Lung (tissue), 12 donors: ENCODE results near the gene EXD2. TPM values are rescaled to one million over a fixed set of nuclear protein-coding genes. Genes with fewer than 3 reads are reported as not detected.
A peak's percentile ranks its signal among the peaks of the same experiment; 100 is the strongest.

ENCODE experiments used
- ATAC-seq: fragments of 200-7000 bp; cut with Tn5 transposase; one replicate; pipeline ENCODE4 v1.9.1; 2020; ENCODE audit warnings: moderate number of reproducible peaks; ENCODE audit not compliant: insufficient read depth, low FRiP score
- DNase-seq, 3 donors: peaks; one replicate each; pipeline ENCODE4 v3.0.0-alpha.2; 2013 to 2017
- H3K27ac ChIP-seq, 2 donors: one replicate each; pipeline ENCODE4 v1.5.1; 2013; ENCODE audit warnings: mild to moderate bottlenecking in 2 of 2, moderate library complexity in 2 of 2, control low read depth in 1 of 2, inconsistent platforms in 1 of 2, low read depth in 1 of 2, low read length in 1 of 2
- H3K27me3 ChIP-seq, 3 donors: one replicate each; pipeline ENCODE4 v1.5.1; 2013; ENCODE audit warnings: low read length in 2 of 3; ENCODE audit not compliant: control insufficient read depth in 3 of 3, insufficient read depth in 3 of 3
- H3K36me3 ChIP-seq, 4 donors: one replicate each; pipeline ENCODE4 v1.5.1; 2013; ENCODE audit warnings: low read length in 4 of 4, mild to moderate bottlenecking in 1 of 4, moderate library complexity in 1 of 4; ENCODE audit not compliant: control insufficient read depth in 4 of 4, insufficient read depth in 4 of 4
- H3K4me1 ChIP-seq, 5 donors: one replicate each; pipeline ENCODE4 v1.5.1; 2013; ENCODE audit warnings: low read length in 5 of 5, mild to moderate bottlenecking in 2 of 5, moderate library complexity in 1 of 5; ENCODE audit not compliant: control insufficient read depth in 5 of 5, insufficient read depth in 5 of 5
- H3K4me3 ChIP-seq: one replicate; pipeline ENCODE4 v1.5.1; 2013; ENCODE audit warnings: mild to moderate bottlenecking, control low read depth, moderate library complexity
- H3K9ac ChIP-seq, 2 donors: one replicate each; pipeline ENCODE4 v1.5.1; 2013; ENCODE audit warnings: low read length in 2 of 2, control low read depth in 1 of 2; ENCODE audit not compliant: insufficient read depth in 1 of 2
- H3K9me3 ChIP-seq, 4 donors: one replicate each; pipeline ENCODE4 v1.5.1; 2013; ENCODE audit warnings: low read length in 3 of 4, mild to moderate bottlenecking in 1 of 4, moderate library complexity in 1 of 4; ENCODE audit not compliant: control insufficient read depth in 4 of 4, insufficient read depth in 3 of 4
- WGBS, 2 donors: extraction: QIAGEN DNeasy Blood & Tissue Kit; methylation state at CpG; one replicate each; pipeline ENCODE4 v1.1.7; 2013; 5-methylcytosine and 5-hydroxymethylcytosine counted together
- polyA plus RNA-seq, 2 donors: library from polyadenylated mRNA; stranded (reverse); fragments of 200-250 nt; gene quantifications; one replicate each; pipeline ENCODE4 v1.2.1, GENCODE V29; 2013
- total RNA-seq, 2 donors: library from RNA; depleted of rRNA in 1 of 2; stranded (reverse); fragments of >200 nt in 1 of 2; gene quantifications; one replicate each; pipeline ENCODE4 v1.2.1, GENCODE V29; 2014 to 2021
- TF ChIP-seq, protein P1 (sequence below): IDR thresholded peaks from 2 replicates; pipeline ENCODE4 v1.5.1; 2012; ENCODE audit warnings: mild to moderate bottlenecking; ENCODE audit errors: control extremely low read depth, extremely low read depth
- donor health status: control.
- donor health status: control.
- donor health status: Bipolar disorder and iron deficiency.
- donor health status: healthy.
- donor health status: DM: yes; HTN: yes; CAD: no.

EXD2 gene
- total and polyA plus RNA-seq, 4 donors, result 9.0 to 25.7 (median 14.8) TPM

DNA sequence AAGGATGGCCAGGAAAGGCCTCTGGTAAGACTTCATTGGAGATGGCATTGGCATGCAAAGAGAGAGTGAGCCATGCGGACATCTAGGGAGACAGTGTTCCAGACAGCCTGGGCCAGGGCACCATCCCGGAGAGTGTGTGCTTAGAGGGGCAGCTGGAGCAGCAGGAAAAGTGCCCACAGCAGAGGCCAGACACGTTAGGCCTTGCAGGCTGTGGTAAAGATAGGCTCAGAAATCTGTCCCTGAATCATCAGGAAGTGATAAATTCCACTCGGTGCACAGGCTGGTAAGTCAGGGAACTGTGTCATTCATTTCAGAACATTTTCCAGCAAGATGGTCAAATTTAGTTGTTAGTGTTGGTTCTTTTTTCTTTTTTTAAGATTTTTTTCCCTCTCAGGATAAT lies 77.5 kb downstream of the EXD2 start:
- Histone ChIP-seq H3K27ac (peak overlapping the region in 1 of 2 donors; percentile 34), H3K9ac (no peak overlapping the region), H3K27me3 (peaks cover 0 to 3% (median 0%) of the 10 kb centered on the region in 3 donors), H3K4me3 (no peak overlapping the region), H3K9me3 (no peaks in the 10 kb centered on the region), H3K4me1 (peaks cover 0 to 17% (median 0%) of the 10 kb centered on the region in 5 donors), H3K36me3 (no peaks in the 10 kb centered on the region)
- ATAC-seq, result no peak
- TF ChIP-seq, protein P1, sequence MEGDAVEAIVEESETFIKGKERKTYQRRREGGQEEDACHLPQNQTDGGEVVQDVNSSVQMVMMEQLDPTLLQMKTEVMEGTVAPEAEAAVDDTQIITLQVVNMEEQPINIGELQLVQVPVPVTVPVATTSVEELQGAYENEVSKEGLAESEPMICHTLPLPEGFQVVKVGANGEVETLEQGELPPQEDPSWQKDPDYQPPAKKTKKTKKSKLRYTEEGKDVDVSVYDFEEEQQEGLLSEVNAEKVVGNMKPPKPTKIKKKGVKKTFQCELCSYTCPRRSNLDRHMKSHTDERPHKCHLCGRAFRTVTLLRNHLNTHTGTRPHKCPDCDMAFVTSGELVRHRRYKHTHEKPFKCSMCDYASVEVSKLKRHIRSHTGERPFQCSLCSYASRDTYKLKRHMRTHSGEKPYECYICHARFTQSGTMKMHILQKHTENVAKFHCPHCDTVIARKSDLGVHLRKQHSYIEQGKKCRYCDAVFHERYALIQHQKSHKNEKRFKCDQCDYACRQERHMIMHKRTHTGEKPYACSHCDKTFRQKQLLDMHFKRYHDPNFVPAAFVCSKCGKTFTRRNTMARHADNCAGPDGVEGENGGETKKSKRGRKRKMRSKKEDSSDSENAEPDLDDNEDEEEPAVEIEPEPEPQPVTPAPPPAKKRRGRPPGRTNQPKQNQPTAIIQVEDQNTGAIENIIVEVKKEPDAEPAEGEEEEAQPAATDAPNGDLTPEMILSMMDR, result no peak
- WGBS, 2 donors, result 74 to 76% methylated on average over 4 of the region's 4 CpGs
- no peak for DNase-seq

- H3K36me3 ChIP-seq, result no peaks in the 10 kb centered on the region
- no peaks in the 10 kb centered on the region for H3K27me3 ChIP-seq
- no peak for ATAC-seq
- no peak overlapping the region for H3K9ac ChIP-seq
- DNase-seq, result no peak
- 90 to 95% methylated on average over 1 of the region's 1 CpG for WGBS, 2 donors
- H3K9me3 ChIP-seq, result no peaks in the 10 kb centered on the region
- H3K4me1 ChIP-seq, result peaks cover 0 to 19% (median 0%) of the 10 kb centered on the region in 5 donors
- TF ChIP-seq, protein P1, result no peak
- H3K4me3 ChIP-seq, result no peak overlapping the region
- no peak overlapping the region for H3K27ac ChIP-seq
These were observed 78.1 kb downstream of the EXD2 start for GRCh38 chr14:69269381-69269780.

DNA sequence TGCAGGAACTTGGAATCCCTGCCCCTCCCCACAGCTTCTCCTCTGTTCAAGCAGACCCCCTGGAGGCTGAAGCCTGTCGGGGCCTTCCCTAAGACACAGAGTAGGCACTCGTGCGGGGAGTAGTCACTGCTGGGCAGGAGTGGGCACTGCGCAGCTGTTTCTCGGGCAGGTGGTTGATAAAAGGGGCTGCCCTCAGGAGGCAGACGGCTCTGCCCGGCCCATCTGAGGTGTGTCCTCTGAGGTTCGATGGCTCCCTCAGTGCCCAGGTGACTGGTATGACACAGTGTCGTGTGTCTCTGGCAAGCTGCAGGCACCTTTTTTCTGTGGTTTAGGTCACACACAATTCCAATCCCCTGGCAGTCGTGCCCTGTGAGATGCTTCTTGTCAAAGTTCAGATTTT lies 78.8 kb downstream of the EXD2 start:
- Histone ChIP-seq H3K27me3 (no peaks in the 10 kb centered on the region), H3K9me3 (no peaks in the 10 kb centered on the region), H3K4me3 (no peak overlapping the region), H3K36me3 (no peaks in the 10 kb centered on the region), H3K27ac (no peak overlapping the region), H3K4me1 (peaks cover 0 to 19% (median 0%) of the 10 kb centered on the region in 5 donors), H3K9ac (no peak overlapping the region)
- no peak for DNase-seq
- no peak for ATAC-seq
- 87 to 92% methylated on average over 10 of the region's 10 CpGs for WGBS, 2 donors
- TF ChIP-seq, protein P1, result no peak
